Heart left ventricle (tissue), 13 donors: Measurements from ENCODE around the gene PALLD.

Source experiments
- CTCF ChIP-seq, 12 donors: fragments of 200-600 bp; sonication (generic) in 4 of 12; IDR thresholded peaks; one replicate each; pipeline versions ENCODE4 v1.5.0 to v1.8.0; 2018 to 2022; ENCODE audit warnings: antibody characterized with exemption in 12 of 12, mild to moderate bottlenecking in 5 of 12
- POLR2A ChIP-seq, 2 donors: fragments of 450-650 bp; IDR thresholded peaks; one replicate each; pipeline ENCODE4 v1.6.1; 2017; ENCODE audit warnings: antibody characterized with exemption in 2 of 2, mild to moderate bottlenecking in 2 of 2, moderate library complexity in 2 of 2
- donor health status: ischemic (EF 13 %, LVEDD 7.1; RV severe dilation, severe dysfunction).
- donor health status: DM: no; HTN: yes; CAD: no.
- donor health status: DM: no; HTN: no; CAD: no.
- donor health status: ischemic (EF 25% LVEDD 6.9; RV normal size, moderate dysfunction).
- donor health status: ischemic (EF 25% LVEDD 5.7; RV mildly dilated, moderate dysfunction).
- donor health status: ischemic (EF 35%, LVEDD 5.7; RV mildly dilated, moderate dysfunction).
- donor health status: nonischemic (EF 11% LVEDD 7.7; RV severe dilation, severe dysfunction).
- donor health status: DM: yes; HTN: yes; CAD: no.
- donor health status: PGD.
- donor health status: ischemic (EF 29% LVEDD 5.4; RV normal size, mild dysfunction).
- donor health status: nonischemic (EF 23%, LVEDD 6.1; RV moderate dilation, normal function).

GRCh38 chr4:168893807-168894206 is 397.0 kb downstream of the PALLD start:
- no peak for TF ChIP-seq CTCF (IDR thresholded peaks at IDR 0.05)
- no peak for TF ChIP-seq POLR2A (IDR thresholded peaks at IDR 0.05)
